ENCODE measurements around the gene ADCY4.

Gene ADCY4

DNA sequence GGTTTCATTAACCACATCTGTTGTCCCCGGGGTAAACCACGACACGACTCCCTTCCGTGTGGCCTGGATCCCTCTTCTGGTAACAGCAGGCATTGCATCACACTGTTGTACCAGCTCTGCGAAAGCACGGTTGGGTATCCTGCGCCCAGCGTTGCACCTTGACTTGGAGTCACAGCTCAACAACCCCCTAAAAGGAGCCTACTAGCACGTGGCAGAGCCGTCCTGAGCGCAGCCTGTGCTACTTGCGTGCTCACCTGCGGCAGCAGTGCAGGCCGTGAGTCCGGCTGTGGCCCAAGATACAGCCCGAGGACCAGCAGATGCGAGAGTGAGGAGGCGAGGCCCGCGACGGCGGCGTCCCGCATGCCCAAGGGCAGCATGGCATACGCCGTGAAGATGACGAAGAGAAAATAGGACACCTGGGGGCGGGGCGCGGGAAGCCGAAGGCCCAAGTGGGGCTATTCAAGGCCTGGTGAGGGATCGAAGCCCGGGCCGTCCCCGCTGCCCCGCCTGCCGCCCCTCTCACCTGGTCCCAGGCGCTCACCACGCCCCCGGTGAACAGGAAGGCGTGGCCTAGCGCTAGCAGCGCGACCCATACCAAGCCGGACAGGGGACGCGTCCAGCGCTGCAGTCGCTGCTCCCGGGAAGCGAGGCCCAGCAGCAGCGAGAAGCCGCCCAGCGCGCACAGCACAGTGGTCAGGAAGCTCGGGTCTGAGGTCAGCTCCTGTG, 2.4 kb downstream of the ADCY4 start:
- peak; percentile 68 for DNase-seq (ENCODE audit: extremely low read depth, insufficient read length)
- TF ChIP-seq, protein P1, sequence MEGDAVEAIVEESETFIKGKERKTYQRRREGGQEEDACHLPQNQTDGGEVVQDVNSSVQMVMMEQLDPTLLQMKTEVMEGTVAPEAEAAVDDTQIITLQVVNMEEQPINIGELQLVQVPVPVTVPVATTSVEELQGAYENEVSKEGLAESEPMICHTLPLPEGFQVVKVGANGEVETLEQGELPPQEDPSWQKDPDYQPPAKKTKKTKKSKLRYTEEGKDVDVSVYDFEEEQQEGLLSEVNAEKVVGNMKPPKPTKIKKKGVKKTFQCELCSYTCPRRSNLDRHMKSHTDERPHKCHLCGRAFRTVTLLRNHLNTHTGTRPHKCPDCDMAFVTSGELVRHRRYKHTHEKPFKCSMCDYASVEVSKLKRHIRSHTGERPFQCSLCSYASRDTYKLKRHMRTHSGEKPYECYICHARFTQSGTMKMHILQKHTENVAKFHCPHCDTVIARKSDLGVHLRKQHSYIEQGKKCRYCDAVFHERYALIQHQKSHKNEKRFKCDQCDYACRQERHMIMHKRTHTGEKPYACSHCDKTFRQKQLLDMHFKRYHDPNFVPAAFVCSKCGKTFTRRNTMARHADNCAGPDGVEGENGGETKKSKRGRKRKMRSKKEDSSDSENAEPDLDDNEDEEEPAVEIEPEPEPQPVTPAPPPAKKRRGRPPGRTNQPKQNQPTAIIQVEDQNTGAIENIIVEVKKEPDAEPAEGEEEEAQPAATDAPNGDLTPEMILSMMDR (IDR thresholded peaks at IDR 0.05; ENCODE audit: insufficient read depth, low read length, poor library complexity, severe bottlenecking) = peak; percentile 81
- H3K4me3 ChIP-seq (replicated peaks; ENCODE audit: low read depth, low read length) = peak overlapping the region; percentile 48
- no peaks in the 10 kb centered on the region; the same call in none of the 2 replicates for H3K27me3 ChIP-seq (replicated peaks; ENCODE audit: control insufficient read depth, insufficient read depth, low read length)
- H3K36me3 ChIP-seq (ENCODE audit: control insufficient read depth, insufficient read depth, low read length) = no peaks in the 10 kb centered on the region; the same call in 1 of the 2 replicates

DNA sequence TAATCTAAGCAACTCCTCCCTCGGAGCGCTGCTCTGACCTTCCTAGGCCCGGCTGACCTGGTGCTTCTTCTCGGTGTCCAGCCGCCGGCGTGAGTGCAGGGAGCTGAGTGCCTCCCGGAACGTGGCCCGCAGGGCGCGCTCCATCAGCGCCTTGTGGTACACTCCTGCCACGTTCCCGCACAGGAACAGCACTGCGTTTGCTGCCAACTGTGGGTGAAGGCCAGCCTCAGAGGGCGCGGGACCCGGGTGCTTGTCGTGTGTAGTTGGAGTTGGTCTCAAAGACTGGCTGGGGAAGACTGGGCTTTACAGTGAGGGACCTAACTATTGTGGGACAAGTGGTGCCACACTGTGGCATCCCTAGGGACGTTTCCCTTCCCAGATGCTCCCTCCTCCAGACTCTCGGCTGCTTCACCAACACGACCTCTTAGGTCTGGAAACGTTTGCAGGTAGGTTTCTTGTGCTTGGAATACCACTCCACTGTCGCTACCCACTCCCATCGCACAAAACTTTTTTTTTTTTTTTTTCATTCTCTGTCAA, 3.1 kb downstream of the ADCY4 start:
- DNase-seq (ENCODE audit: extremely low read depth, insufficient read length) = no peak
- H3K36me3 ChIP-seq (ENCODE audit: control insufficient read depth, insufficient read depth, low read length) = no peaks in the 10 kb centered on the region; the same call in 1 of the 2 replicates
- H3K4me3 ChIP-seq (replicated peaks; ENCODE audit: low read depth, low read length) = no peak overlapping the region
- no peaks in the 10 kb centered on the region; the same call in none of the 2 replicates for H3K27me3 ChIP-seq (replicated peaks; ENCODE audit: control insufficient read depth, insufficient read depth, low read length)
- TF ChIP-seq, protein P1 (IDR thresholded peaks at IDR 0.05; ENCODE audit: insufficient read depth, low read length, poor library complexity, severe bottlenecking) = no peak

DNA sequence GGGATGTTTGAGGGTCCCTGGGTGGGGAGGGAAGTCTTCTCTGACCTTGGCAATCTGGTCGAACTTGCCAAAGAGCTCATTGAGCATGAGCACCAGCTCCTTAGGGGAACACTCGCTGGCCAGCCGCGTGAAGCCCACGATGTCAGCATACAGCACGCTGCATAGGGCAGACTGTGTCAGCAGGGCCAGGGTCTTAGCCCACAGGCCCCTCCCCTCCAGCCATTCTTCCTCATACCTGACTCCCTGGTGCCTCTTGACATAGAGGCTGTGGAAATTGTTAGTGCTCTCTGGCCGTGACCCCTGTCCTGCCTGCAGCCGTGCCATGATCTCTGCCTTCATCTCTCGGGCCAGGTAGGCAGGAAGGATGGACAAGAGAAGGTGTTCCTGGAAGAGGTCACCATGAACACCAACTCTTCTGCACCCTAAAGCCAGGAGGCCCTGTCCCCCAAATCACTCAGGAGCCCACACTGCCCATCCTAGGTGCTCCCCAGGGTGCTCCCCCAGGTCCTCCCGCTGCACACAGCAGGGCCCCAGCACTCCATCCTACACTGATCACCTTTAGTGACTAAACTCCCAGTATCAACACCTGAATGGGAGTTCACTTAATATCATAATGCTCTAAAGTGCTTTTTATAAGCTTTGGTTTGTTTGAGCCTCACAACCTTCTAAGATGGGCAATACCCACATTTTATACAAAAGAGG, 3.7 kb downstream of the ADCY4 start:
- H3K36me3 ChIP-seq (ENCODE audit: control insufficient read depth, insufficient read depth, low read length) = no peaks in the 10 kb centered on the region; the same call in 1 of the 2 replicates
- no peaks in the 10 kb centered on the region; the same call in none of the 2 replicates for H3K27me3 ChIP-seq (replicated peaks; ENCODE audit: control insufficient read depth, insufficient read depth, low read length)
- TF ChIP-seq, protein P1 (IDR thresholded peaks at IDR 0.05; ENCODE audit: insufficient read depth, low read length, poor library complexity, severe bottlenecking) = no peak
- DNase-seq (ENCODE audit: extremely low read depth, insufficient read length) = no peak
- no peak overlapping the region for H3K4me3 ChIP-seq (replicated peaks; ENCODE audit: low read depth, low read length)

DNA sequence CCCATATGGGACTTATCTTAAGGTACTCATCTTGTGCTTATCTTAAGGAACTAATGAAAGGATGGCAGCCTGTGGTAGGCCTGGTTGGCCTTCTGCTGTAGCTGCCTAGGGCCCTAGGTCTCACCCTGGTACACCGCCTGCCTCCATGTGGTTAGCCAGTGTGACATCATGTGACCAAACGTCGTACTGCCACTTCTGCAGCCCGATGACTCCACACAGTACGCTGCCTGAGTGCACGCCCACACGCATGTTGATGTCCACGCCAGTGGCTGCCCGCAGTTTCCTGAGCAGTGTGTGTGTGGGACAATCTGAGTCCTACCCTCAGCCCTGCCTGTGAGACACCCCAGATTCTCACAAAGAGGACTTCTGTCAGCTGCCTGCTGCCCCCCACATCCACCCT, 5.1 kb downstream of the ADCY4 start:
- H3K27me3 ChIP-seq (replicated peaks; ENCODE audit: control insufficient read depth, insufficient read depth, low read length) = no peaks in the 10 kb centered on the region; the same call in none of the 2 replicates
- TF ChIP-seq, protein P1 (IDR thresholded peaks at IDR 0.05; ENCODE audit: insufficient read depth, low read length, poor library complexity, severe bottlenecking) = no peak
- no peak for DNase-seq (ENCODE audit: extremely low read depth, insufficient read length)
- H3K36me3 ChIP-seq (ENCODE audit: control insufficient read depth, insufficient read depth, low read length) = no peaks in the 10 kb centered on the region
- H3K4me3 ChIP-seq (replicated peaks; ENCODE audit: low read depth, low read length) = no peak overlapping the region

DNA sequence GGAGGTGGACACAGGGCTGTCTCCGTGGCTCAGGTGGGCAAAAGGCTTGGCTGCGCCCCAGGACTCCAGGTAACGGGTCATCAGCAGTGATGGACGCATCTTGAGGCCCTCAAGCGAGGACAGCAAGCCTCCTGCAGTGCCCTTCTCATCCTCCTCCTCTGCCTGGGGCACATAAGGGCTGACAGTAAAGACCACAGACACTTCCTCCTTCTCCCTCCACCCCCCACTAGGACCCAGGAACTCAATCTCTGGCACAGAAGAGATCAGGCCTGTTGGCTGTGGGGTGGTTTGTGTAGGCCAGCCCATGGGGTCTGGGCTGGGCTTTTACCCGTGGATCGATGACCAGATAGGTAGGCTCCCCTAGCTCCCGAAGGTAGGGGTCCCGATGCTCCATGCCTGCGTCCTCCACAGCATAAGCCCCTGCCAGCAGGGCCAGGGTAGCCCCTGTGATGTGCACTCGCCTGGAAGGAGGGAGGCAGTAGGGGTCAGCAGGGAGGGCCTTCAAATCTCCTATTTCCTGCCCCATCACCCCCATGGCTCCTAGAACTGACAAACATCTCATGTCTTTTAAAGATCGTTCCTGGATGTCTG, 5.7 kb downstream of the ADCY4 start:
- Histone ChIP-seq H3K27me3 (replicated peaks; ENCODE audit: control insufficient read depth, insufficient read depth, low read length) (no peaks in the 10 kb centered on the region; the same call in none of the 2 replicates), H3K36me3 (ENCODE audit: control insufficient read depth, insufficient read depth, low read length) (no peaks in the 10 kb centered on the region), H3K4me3 (replicated peaks; ENCODE audit: low read depth, low read length) (no peak overlapping the region)
- no peak for DNase-seq (ENCODE audit: extremely low read depth, insufficient read length)
- TF ChIP-seq, protein P1 (IDR thresholded peaks at IDR 0.05; ENCODE audit: insufficient read depth, low read length, poor library complexity, severe bottlenecking) = no peak

Data from GM06990 (cell line).